DMS53 treated with DMSO at 0.1 percent for 48 hours (cell line): ENCODE data around the gene RBBP8.

Source experiments
- DNase-seq: peaks from one replicate; lab custom pipeline; 2025; ENCODE audit not compliant: unreplicated experiment; lab: John Stamatoyannopoulos, UW

Gene RBBP8

DNA sequence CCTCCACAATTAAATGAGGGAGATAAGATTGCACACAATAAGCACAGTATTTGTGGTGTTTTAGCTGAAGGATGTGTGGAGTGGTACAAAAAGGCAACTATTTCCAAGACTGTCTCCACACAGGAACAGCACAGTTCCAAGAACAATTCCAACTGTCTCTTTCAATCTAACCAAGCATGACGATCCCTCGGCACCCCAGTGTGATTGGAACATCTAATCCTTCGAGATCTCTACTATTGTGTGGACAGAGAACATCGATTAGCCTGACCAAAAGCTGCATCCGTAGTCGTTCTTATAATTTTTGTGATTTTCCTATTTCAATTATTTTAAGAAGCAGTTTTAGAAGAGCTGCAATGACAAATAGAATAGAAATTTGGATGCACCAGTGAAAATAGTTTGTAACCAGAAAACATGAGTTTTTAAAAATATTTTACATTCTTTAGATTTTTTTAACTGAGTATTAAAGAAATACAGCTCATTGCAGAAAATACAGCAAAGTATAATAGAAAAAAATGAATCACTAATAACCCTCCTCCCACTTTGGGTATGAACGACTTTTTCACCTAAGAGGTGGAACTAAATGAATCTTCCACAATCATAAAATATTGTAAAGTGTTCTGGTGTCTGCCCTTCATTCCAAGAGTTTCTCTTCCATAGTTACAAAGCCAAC lies 125.8 kb downstream of the RBBP8 start:
- no peak for DNase-seq

DNA sequence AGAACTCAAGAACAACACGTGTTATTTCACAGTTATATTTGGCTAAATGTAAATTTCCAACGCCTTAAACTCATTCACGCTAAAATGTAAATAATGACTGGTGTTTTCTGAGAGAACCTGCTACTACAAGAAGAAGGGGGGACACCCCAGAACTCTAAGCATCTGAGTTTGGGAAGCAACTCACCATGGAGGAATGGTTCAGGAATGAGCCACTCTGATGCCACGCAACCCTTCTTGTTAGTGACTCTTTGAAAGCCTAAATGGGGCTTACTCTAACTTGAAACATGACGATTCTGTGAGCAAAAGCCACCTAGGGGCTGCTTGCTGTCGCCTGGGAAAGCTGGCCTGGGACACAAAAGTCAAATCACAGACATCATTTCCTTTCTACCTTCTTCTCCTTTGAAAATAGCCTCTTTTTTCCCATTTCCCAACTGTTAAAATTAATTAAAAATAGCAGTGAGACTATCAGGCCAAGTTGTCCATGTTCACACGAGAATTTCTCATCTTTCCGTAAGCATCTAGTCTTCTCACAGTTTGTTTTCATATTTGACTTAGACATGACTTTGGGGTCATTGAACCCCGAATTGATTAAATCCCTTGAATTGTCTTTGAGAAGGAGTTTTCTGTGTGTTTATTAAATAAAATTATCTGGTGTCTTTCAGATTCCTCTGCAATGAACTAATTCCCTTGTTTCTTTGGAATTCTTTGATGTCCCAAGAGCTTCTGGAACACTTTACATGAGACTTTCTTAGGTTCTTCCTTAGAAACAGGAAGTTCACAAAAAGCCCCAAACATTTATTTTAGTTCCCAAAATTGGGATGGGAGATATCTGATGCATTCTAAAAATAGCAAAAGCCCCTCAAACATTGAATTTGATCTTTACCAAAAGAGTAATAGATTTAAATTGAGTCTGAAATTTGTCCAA lies 126.7 kb downstream of the RBBP8 start:
- DNase-seq, result no peak

DNA sequence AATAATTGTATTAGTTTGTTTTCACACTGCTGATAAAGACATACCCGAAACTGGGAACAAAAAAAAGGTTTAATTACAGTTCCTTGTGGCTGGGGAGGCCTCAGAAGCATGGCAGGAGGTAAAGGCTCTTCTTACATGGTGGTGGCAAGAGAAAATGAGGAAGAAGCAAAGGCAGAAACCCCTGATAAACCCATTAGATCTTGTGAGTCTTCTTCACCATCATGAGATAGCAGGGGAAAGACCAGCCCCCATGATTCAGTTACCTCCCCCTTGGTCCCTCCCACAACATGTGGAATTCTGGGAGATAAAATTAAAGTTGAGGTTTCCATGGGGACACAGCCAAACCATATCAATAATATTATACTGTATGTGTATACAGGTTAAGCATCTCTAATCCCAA lies 128.9 kb downstream of the RBBP8 start:
- DNase-seq, result no peak

DNA sequence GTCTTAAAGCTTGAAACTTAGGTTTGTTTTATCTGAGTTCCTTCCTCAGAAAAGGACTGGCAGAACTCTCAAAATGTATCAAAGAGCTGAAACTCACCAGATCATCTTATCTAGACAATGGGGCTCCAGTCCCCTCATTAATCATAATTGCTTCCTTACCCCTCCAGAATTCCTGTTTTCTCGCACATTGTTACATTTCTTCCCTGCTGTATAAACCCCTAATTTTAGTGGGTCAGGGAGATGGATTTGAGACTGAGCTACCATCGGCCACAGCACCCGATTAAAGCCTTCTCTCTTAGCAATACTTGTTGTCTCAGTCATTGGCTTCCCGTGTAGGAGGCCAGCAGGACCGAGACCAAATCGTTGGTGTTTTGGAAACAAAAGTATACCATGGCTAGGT lies 130.4 kb downstream of the RBBP8 start:
- DNase-seq, result no peak

DNA sequence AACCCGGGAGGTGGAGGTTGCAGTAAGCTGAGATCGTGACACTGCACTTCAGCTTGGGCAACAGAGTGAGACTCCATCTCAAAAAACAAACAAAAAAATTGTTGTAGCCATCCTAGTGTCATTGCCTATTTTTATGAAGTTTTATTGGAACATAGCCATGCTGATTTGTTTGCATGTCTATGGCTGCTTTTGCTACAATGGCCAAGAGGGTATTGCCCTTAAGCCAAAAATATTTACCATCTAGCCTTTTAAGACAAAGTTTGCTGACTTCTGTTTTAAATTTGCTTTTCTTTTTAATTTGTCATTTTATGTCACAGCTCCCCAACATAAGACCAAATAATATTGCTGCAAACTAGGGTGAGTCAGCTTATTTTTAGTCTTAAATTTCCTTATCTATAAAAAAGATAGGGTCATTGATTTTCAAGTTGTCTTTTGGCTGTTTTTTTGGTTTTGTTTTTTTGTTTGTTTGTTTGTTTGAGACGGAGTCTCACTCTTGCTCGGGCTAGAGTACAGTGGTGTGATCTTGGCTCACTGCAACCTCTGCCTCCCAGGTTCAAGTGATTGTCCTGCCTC lies 132.2 kb downstream of the RBBP8 start:
- DNase-seq, result no peak

DNA sequence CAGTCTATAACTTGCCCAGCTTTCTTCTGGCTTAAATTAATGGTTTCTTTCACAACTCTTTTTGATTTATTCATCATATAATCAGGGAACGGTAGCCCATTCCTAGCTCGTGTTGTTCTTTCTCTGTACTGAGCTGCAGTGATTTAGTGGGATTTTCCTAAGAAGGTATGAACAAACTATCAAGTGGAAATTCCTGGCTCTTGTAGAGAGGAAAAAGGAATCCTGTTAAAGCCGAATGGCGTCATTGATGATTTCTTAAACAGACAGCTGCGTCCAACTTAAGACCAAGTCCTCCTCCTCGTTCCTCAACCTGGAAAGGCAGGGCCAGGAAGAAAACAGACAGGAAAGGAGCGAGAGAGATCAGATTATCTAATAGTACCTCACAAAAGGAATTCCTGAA lies 132.9 kb downstream of the RBBP8 start:
- DNase-seq, result no peak

DNA sequence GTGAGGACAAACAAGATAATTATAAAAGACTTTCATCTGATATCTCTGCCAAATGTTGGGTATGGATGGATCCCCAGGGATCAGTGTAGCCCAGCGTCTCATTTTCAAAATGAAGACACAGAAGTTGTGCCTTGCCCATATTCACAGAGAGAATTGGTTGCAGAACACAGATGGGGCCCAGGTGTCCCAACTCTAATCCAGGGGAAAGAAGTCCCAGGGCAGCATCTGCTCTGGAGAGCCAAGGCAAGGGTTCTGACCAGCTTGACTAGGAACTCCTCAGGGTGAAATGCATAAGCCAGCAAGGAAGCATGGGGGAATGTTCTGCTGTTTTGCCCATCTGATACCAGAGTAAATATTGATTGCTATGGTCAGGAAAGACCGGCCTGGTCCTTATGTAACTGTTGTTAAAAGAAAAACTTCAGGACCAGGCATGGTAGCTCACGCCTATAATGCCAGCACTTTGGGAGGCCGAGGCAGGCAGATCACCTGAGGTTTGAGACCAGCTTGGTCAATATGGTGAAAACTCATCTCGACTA lies 133.4 kb downstream of the RBBP8 start:
- no peak for DNase-seq

DNA sequence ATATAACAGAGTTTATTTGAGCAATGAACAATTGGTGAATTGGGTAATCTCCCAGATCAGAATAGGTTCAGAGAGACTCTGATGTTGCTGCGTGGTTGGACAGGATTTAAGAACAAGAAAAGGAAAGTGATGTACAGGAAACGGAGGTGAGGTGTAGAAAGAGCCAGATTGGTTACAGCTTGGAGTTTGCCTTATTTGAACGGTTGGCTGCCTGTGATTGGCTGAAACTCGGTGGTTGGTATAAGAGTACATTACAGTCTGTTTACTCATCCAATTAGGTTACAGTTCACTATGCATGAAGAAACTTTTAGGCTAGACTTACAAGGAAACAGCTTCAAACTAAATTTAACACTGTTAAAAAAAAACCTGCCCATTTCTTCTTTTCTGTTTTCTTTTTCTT lies 134.1 kb downstream of the RBBP8 start:
- DNase-seq, result no peak

DNA sequence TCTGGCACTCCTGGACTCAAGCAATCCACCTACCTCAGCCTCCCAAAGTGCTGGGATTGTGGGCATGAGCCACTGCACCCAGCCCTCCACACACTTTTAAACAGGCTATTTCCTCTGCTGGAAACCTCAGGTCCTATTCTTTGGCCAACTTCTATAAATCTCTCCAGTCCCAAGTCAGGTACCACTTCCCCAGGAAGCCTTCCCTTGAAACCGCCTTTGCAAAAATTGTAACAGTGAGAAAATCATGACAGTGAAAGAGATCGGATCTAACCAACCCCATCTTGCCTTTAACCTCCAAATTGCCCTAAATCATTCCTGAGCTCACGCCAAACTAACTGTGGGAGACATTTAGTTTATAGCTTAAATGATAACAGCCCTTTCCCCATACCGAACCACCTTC lies 134.9 kb downstream of the RBBP8 start:
- DNase-seq, result no peak

DNA sequence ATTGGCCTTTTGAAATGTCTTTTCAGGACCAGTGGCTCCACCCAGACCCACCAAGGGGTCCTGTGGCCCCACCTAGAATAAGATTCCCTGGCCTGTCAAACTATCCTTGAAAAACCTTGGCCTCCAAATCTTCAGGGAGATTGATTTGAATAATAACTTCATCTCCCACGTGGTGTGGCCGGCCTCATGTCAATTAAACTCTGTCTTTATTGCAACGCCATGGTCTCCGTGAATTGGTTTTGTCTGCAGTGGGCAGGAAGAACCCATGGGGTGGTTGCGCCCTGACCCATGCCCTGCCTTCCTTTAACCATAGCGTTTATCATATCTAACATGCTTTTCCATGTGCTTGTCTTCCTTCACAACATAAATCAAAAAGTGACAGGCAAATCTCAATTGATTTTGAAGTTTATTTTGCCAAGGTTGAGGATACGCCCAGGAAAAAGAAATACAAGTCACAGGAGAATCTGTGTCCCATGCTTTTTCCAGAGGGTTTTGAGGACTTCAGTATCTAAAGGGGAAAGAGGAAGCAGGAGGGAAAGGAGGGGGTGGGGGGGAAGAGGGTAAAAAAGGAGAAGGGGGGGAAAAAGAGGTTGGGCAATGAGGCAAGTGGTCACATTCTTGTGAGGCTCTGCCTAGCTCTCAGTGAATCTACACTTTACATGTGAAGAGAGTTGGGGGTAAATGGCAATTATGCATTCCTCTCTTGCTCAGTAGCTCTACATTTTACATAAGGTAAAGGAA lies 135.6 kb downstream of the RBBP8 start:
- DNase-seq, result no peak

DNA sequence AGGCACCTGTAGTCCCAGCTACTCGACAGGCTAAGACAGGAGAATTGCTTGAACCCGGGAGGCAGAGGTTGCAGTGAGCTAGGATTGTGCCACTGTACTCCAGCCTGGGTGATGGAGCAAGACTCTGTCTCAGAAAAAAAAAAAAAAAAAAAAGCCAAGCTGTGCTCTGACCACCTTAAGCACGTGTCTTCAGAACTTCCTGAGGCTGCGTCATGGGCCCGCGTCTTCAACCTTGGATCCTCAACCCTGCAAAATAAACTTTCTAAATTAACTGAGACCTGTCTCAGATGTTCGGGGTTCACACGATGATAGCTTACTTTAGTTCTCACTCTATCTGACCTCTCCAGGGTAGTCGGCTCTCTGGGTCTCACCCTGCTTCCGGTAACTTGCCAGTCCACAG lies 136.4 kb downstream of the RBBP8 start:
- DNase-seq, result no peak

DNA sequence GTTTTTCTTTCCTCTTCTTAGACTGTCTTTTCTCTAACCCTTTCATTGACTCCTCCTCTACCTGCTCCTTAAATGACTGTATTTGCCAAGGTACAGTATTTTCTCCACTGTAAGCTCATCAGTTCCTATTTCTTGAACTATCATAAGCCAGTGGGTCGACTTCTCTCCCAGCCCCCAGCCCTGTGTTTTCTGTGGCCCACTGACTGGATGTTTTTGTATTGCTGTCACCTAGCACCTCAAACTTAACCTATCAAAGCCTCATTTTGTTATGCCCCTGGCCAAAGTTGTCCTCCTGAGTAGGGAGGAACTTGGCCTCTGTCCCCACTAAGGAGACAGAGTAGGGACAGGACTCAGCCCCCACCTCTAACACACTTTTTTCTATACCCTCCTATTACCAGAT lies 136.8 kb downstream of the RBBP8 start:
- DNase-seq, result no peak

DNA sequence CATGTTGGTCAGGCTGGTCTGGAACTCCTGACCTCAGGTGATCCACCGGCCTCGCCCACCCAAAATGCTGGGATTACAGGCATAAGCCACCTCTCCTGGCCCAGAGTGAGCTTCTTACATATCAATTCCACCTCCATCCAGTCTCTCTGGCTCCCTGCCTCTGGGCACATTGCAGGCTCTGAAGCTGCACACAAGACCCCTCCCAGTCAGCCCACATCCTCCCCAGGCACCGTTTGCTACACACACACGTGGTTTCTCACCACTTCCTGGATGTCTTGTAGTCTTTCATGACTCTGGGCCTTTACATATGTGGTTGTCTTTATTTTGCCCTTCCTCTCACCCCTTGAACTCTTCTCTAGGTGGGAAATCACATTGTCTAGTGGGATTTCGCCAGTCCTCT lies 138.2 kb downstream of the RBBP8 start:
- DNase-seq, result no peak

DNA sequence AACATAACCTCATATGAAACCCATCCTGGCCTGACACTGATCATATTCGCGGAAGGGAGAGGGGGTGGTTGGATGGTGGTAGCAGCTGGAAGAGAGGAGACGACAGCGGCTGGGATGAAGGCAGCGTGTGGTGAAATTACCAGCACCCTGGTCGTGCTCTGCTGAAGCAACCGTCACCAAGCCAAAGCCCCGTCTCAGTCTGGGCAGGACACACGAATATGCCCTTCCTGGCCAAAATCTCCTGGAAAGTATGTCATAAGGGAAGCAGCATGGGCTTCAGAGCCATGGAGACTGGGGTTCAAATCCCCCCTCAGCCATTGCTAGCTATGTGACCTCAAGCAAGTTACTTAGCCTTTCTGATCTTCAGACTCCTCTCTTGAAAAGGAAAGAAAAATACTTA lies 139.0 kb downstream of the RBBP8 start:
- no peak for DNase-seq

DNA sequence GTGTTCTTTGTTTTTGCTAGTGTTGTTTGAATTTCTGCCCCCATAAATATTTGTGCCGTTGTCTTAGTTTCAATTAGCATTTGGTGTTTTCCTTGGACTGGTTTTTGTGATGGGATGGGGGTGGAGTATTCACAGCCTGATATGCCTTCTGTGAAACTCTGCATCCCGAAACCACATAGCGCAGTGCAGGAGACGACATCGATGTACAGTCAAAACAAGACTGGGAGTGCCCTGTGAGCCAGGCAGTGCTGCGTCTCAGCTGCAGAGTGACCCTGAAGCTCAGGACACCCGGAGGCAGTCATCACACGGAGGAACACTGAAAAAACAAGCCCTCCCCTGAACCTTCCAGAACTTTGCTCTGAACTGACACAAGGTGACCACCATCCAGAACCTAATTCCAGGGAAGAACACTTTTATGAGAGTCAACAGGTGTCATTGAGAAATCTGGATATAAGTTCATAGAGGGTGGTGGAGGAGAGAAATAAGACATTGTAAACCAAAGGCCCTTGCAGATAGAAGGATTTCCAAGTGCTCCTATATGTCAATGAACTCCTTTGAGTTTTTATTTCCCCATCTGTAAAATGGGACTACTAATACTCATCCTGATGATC lies 141.0 kb downstream of the RBBP8 start:
- no peak for DNase-seq
